ENCODE results near the gene LDAF1.
"Not testable (repeated sequence)": the region's sequence is repeated elsewhere in the genome, so short reads cannot be mapped to it uniquely, and the experiment has no call there.

Gene LDAF1

GRCh38 chr16:21195330-21195729 is 36.9 kb downstream of the LDAF1 start:
- not testable (repeated sequence) for DNase-seq (ENCODE audit: low read depth, low spot score)

- no peak for DNase-seq (ENCODE audit: low read depth, low spot score)
Measured at GRCh38 chr16:21197112-21197511, 38.6 kb downstream of the LDAF1 start.

GRCh38 chr16:21197621-21198020 is 39.1 kb downstream of the LDAF1 start:
- DNase-seq (ENCODE audit: low read depth, low spot score), result no peak

GRCh38 chr16:21199607-21200218 is 41.2 kb downstream of the LDAF1 start:
- DNase-seq (ENCODE audit: low read depth, low spot score), result no peak

- no peak for DNase-seq (ENCODE audit: low read depth, low spot score)
Measured at GRCh38 chr16:21203155-21203797, 44.8 kb downstream of the LDAF1 start.

- DNase-seq (ENCODE audit: low read depth, low spot score), result no peak
Measured at GRCh38 chr16:21205303-21205702, 46.8 kb downstream of the LDAF1 start.

- no peak for DNase-seq (ENCODE audit: low read depth, low spot score)
Measured at GRCh38 chr16:21206550-21206949, 48.1 kb downstream of the LDAF1 start.

- DNase-seq (ENCODE audit: low read depth, low spot score), result no peak
Measured at GRCh38 chr16:21208446-21209230, 50.2 kb downstream of the LDAF1 start.

GRCh38 chr16:21211486-21211885 is 53.0 kb downstream of the LDAF1 start, which contains the start of gene ZP2:
TSS of gene ZP2 (minus strand) at chr16:21211574. CDS start at chr16:21211547, 27 bp downstream.
- no peak for DNase-seq (ENCODE audit: low read depth, low spot score)

GRCh38 chr16:21214086-21214485 is 55.6 kb downstream of the LDAF1 start:
- no peak for DNase-seq (ENCODE audit: low read depth, low spot score)

- no peak for DNase-seq (ENCODE audit: low read depth, low spot score)
Measured at GRCh38 chr16:21217121-21217520, 58.6 kb downstream of the LDAF1 start.

- DNase-seq (ENCODE audit: low read depth, low spot score), result no peak
Measured at GRCh38 chr16:21218153-21218552, 59.7 kb downstream of the LDAF1 start.

- DNase-seq (ENCODE audit: low read depth, low spot score), result no peak
Measured at GRCh38 chr16:21219551-21219950, 61.1 kb downstream of the LDAF1 start.

- no peak for DNase-seq (ENCODE audit: low read depth, low spot score)
Measured at GRCh38 chr16:21222495-21223337, 64.2 kb downstream of the LDAF1 start.

GRCh38 chr16:21223787-21224186 is 65.3 kb downstream of the LDAF1 start:
- no peak for DNase-seq (ENCODE audit: low read depth, low spot score)

GRCh38 chr16:21224800-21225199 is 66.3 kb downstream of the LDAF1 start:
- no peak for DNase-seq (ENCODE audit: low read depth, low spot score)

- DNase-seq (ENCODE audit: low read depth, low spot score), result no peak
Measured at GRCh38 chr16:21226749-21227148, 68.3 kb downstream of the LDAF1 start.

GRCh38 chr16:21227866-21228265 is 69.4 kb downstream of the LDAF1 start:
- DNase-seq (ENCODE audit: low read depth, low spot score), result no peak

GRCh38 chr16:21228361-21228872 is 69.9 kb downstream of the LDAF1 start:
- no peak for DNase-seq (ENCODE audit: low read depth, low spot score)

Measured in astrocyte of the hippocampus (primary cell).